ENCODE data around the gene MINDY4.

The MINDY4 gene

DNA sequence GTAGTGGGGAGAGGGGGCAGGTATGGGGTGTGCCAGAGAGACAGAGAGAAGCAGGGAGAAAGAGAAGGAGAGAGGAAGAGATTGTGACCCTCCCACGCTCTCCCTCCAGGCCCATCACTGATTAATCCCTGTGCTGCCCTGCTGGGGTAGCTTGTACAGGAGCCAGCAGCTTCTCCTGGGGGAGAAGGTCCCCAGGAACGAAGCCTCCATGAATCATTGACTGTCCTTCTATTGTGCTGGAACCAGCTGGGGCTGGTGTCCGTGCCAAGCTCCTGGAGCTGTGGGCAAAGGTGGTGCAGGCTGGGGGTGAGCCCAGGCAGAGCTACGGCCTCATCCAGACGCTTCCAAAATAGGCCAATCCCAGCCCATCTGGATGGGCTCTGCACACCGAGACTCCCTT is 161.3 kb downstream of the MINDY4 start:
- H3K4me3 ChIP-seq (ENCODE audit: low read length): no peak overlapping the region
- DNase-seq (ENCODE audit: low read depth): no peak
- no peak for TF ChIP-seq CTCF (conservative IDR thresholded peaks at IDR 0.05; ENCODE audit: low read length)

GRCh38 chr7:30933124-30933974 is 162.1 kb downstream of the MINDY4 start:
- DNase-seq (ENCODE audit: low read depth): no peak
- H3K4me3 ChIP-seq (ENCODE audit: low read length): no peak overlapping the region
- no peak for TF ChIP-seq CTCF (conservative IDR thresholded peaks at IDR 0.05; ENCODE audit: low read length)

DNA sequence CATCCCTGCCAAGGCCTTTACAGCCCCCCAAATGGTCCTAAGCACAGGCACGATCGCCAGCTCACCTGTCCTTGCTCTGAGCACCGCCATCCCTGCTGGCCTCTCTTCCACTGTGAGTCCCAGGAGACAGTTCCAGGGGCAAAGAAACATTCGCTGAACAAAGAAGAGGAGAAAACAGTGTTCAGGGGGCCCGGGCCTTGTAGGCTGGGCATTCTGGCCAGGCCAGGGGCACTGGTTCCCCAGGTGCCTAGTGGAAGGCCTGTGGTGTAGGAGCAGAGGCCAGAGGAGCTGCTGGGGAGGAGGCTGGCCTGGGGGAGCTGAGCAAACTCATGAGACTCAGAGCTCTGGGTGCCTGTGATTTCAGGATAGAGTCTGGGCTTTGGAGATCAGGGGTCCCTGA is 163.0 kb downstream of the MINDY4 start:
- H3K4me3 ChIP-seq (ENCODE audit: low read length): no peak overlapping the region
- no peak for DNase-seq (ENCODE audit: low read depth)
- no peak for TF ChIP-seq CTCF (conservative IDR thresholded peaks at IDR 0.05; ENCODE audit: low read length)

GRCh38 chr7:30934732-30935568 is 163.7 kb downstream of the MINDY4 start:
- no peak for DNase-seq (ENCODE audit: low read depth)
- H3K4me3 ChIP-seq (ENCODE audit: low read length): no peak overlapping the region
- TF ChIP-seq CTCF (conservative IDR thresholded peaks at IDR 0.05; ENCODE audit: low read length): no peak

GRCh38 chr7:30935569-30935877 is 164.3 kb downstream of the MINDY4 start:
- no peak for TF ChIP-seq CTCF (conservative IDR thresholded peaks at IDR 0.05; ENCODE audit: low read length)
- no peak for DNase-seq (ENCODE audit: low read depth)
- no peak overlapping the region for H3K4me3 ChIP-seq (ENCODE audit: low read length)

DNA sequence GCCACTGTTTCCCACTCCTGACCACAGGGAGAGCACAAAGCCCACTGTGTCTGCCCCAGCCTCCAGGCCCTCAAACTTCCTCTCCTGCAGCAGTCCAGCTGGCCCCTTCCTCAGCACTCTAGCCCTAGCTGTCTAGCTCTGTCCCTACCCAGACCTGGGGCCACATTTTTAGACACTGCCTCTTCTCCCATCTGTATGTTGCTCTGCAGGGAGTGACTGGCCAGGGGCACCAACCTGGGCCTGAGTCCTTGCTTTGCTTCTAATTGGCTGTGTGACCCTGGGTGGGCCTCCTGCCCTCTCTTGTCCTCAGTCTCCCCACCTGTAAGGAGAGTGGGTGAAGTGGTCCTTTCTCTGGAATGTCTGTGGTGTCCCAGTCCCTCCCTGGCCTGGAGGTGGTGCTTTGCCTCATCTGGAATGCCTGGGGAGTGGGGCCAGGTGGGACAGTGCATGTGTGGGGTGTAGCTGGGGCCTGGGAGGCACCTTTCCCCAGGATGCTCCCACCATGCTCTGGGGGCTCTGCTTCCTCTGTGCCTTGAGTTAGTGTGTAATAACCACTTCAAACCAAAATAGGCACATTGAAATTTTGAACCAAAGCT is 165.5 kb downstream of the MINDY4 start:
- no peak for TF ChIP-seq CTCF (conservative IDR thresholded peaks at IDR 0.05; ENCODE audit: low read length)
- no peak for DNase-seq (ENCODE audit: low read depth)
- no peak overlapping the region for H3K4me3 ChIP-seq (ENCODE audit: low read length)
